Measurements from ENCODE around the gene FBXO31. TPM values are rescaled to one million over a fixed set of nuclear protein-coding genes. Genes with fewer than 3 reads are reported as not detected.
"Not testable (repeated sequence)": the region's sequence is repeated elsewhere in the genome, so short reads cannot be mapped to it uniquely, and the experiment has no call there.

Gene FBXO31
- total RNA-seq, 4 donors from 2014 or later = 89.4 to 241 (median 147) TPM

DNA sequence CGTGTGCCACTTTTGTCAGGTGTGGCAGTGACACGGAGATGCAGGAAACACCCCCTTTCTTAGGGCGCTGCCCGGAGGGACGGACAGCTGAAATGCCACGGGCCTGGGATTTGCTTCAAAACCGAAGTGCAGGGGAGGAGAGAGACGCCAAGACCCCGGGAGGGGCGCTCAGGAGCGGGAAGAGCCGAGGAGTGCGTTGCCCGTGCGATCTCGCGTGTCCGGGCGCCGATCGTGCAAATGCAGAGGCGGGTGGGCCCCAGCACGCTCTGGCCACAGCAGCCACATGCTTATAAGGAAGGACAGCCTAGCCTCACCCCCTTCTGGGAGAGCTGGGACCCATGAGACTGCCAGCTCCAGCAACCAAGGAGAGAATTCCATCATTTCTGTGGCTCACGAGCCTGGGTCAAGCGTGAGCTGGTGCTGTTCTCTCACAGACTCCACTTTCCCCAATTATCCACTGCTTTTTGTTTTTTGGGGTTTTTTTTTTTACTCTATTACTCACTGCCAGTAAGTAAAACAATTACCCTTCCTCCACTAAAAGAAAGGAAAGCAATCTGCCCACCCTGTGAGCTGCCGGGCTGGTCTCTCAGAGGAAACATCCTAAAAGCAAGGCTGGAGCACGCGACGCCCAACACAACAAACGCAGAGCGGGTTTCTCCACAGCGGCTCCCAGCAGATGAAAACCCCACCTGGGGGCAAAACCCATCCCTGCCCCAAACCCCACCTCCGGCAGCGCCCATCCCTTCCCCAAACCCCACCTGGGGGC lies 39.2 kb downstream of the FBXO31 start:
- no peak for DNase-seq (ENCODE audit: low spot score in 2 of 2)
- peak overlapping the region in 2 of 4 donors; percentile 62 to 73 for H3K27ac ChIP-seq
- TF ChIP-seq EP300 (IDR thresholded peaks at IDR 0.05) = no peak
- TF ChIP-seq, protein P1, sequence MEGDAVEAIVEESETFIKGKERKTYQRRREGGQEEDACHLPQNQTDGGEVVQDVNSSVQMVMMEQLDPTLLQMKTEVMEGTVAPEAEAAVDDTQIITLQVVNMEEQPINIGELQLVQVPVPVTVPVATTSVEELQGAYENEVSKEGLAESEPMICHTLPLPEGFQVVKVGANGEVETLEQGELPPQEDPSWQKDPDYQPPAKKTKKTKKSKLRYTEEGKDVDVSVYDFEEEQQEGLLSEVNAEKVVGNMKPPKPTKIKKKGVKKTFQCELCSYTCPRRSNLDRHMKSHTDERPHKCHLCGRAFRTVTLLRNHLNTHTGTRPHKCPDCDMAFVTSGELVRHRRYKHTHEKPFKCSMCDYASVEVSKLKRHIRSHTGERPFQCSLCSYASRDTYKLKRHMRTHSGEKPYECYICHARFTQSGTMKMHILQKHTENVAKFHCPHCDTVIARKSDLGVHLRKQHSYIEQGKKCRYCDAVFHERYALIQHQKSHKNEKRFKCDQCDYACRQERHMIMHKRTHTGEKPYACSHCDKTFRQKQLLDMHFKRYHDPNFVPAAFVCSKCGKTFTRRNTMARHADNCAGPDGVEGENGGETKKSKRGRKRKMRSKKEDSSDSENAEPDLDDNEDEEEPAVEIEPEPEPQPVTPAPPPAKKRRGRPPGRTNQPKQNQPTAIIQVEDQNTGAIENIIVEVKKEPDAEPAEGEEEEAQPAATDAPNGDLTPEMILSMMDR (IDR thresholded peaks at IDR 0.05) = no peak
- TF ChIP-seq POLR2A (IDR thresholded peaks at IDR 0.05) = no peak
- no peaks in the 10 kb centered on the region for H3K27me3 ChIP-seq
- H3K36me3 ChIP-seq = peaks cover 0 to 86% (median 6%) of the 10 kb centered on the region in 3 donors
- 71 to 79% methylated on average over 33 to 34 of the region's 34 CpGs for WGBS, 2 donors
- no peak overlapping the region for H3K4me3 ChIP-seq
- H3K4me1 ChIP-seq = peaks cover 0 to 22% (median 3%) of the 10 kb centered on the region in 4 donors
- H3K9me3 ChIP-seq = no peaks in the 10 kb centered on the region

DNA sequence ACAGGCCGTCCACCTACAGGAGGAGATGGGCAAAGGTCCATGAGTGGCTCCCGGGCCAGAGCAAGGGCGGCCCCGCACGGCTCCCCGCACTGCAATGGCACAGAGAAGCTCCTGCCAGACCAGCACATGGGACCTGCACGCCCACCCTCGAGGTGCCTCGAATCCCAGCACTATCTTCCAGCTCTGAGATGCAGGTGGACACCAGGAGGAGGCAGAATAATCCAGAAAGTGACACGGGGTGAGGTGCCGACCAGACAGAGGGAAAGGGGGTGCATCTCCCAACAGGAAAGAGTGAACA lies 39.9 kb downstream of the FBXO31 start:
- TF ChIP-seq, protein P1 (IDR thresholded peaks at IDR 0.05) = no peak
- no peak overlapping the region for H3K4me3 ChIP-seq
- H3K27ac ChIP-seq = peak overlapping the region in 1 of 4 donors; percentile 62
- no peaks in the 10 kb centered on the region for H3K9me3 ChIP-seq
- WGBS, 2 donors = 82 to 88% methylated on average over 11 of the region's 11 CpGs
- H3K4me1 ChIP-seq = peaks cover 0 to 22% (median 3%) of the 10 kb centered on the region in 4 donors
- no peaks in the 10 kb centered on the region for H3K27me3 ChIP-seq
- H3K36me3 ChIP-seq = peaks cover 0 to 87% (median 6%) of the 10 kb centered on the region in 3 donors
- no peak for DNase-seq (ENCODE audit: low spot score in 2 of 2)

DNA sequence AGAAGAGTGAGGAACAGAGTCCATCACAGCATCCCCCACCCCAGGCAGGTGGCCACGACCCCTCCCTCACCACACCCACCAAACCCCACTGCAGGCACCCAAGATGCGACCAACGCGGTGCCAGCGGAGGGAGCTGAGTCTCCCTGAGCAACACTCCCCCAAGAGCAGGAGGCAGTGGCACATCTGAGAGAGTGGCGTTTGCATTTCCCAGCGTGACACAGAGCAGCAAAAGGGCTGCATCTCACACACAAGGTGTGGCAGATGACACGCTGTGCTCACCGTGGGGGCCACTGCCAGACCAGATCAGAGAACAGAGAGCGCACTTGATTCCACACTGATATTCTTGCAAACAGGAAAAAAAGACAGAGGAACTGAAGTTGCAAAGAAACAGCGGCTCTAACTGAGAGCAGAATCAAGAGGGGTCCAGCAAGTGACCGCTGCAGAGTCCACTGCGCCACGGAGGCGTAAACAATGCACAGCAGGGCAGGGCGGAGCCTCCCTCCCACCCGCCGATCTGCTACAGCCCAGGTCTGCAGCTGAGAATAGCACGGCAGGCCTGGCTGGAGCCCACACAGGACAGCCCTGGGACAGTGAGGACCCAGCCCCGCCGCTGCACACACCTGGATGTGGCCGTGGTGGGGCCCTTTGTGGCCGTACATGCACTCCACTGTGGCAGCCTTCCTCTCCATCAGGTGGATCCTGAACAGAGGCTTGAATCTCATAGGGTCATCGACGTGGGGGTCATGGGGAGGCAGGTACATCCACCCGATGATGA lies 40.4 kb downstream of the FBXO31 start:
- no peaks in the 10 kb centered on the region for H3K27me3 ChIP-seq
- no peak for TF ChIP-seq EP300 (IDR thresholded peaks at IDR 0.05)
- TF ChIP-seq POLR2A (IDR thresholded peaks at IDR 0.05) = no peak
- TF ChIP-seq, protein P1 (IDR thresholded peaks at IDR 0.05) = no peak
- H3K4me3 ChIP-seq = no peak overlapping the region
- H3K36me3 ChIP-seq = peaks cover 0 to 87% (median 6%) of the 10 kb centered on the region in 3 donors
- WGBS, 2 donors = 82 to 83% methylated on average over 25 of the region's 26 CpGs
- H3K27ac ChIP-seq = no peak overlapping the region
- H3K4me1 ChIP-seq = peaks cover 0 to 22% (median 3%) of the 10 kb centered on the region in 4 donors
- no peaks in the 10 kb centered on the region for H3K9me3 ChIP-seq
- DNase-seq (ENCODE audit: low spot score in 2 of 2) = no peak

DNA sequence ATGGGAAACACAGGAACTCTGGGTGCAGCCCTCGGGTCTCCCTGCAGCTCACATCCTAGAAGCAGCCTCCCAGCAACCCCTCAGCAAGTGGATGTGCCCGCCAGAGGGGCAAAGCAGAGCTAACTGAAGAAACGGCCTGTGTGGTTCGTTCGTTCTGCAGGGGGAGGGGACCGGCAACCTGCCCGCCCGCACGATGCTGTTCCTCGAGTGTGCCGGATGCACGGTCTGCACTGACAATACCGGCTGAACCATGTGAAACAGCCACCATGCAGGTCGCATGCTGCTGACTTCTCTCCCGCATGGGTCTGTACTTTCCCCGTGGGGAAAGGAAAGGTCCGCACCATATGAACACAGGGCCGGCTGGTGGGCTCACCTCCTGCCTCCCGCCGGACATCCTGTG lies 41.1 kb downstream of the FBXO31 start:
- H3K9me3 ChIP-seq = no peaks in the 10 kb centered on the region
- H3K4me3 ChIP-seq = no peak overlapping the region
- H3K4me1 ChIP-seq = peaks cover 0 to 22% (median 3%) of the 10 kb centered on the region in 4 donors
- H3K36me3 ChIP-seq = peaks cover 0 to 88% (median 6%) of the 10 kb centered on the region in 3 donors
- no peak overlapping the region for H3K27ac ChIP-seq
- no peaks in the 10 kb centered on the region for H3K27me3 ChIP-seq
- TF ChIP-seq, protein P1 (IDR thresholded peaks at IDR 0.05) = no peak
- no peak for TF ChIP-seq EP300 (IDR thresholded peaks at IDR 0.05)
- no peak for TF ChIP-seq POLR2A (IDR thresholded peaks at IDR 0.05)
- WGBS, 2 donors = 90 to 94% methylated on average over 18 to 19 of the region's 20 CpGs
- no peak for DNase-seq (ENCODE audit: low spot score in 2 of 2)

DNA sequence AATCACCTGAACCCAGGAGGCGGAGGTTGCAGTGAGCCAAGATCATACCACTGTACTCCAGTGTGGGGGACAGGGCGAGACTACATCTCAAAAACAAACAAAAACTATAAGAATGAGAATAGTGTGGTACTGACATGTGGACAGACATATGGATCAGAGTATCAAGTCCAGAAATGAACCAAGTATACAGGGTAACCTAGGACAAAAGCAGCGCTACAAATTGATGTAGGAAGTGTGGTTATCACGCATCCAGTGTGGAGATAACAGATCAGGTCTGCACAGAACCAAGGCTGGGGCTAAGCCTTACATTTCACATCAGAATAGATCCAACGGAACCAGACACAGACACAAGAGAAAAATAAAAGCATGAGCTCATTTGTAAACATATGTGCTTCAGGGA lies 43.4 kb downstream of the FBXO31 start:
- Histone ChIP-seq H3K4me1 (peaks cover 0 to 12% (median 0%) of the 10 kb centered on the region in 4 donors), H3K27me3 (no peaks in the 10 kb centered on the region), H3K36me3 (peaks cover 0 to 84% (median 14%) of the 10 kb centered on the region in 3 donors), H3K4me3 (no peak overlapping the region), H3K27ac (no peak overlapping the region), H3K9me3 (no peaks in the 10 kb centered on the region)
- no peak for TF ChIP-seq POLR2A (IDR thresholded peaks at IDR 0.05)
- no peak for TF ChIP-seq EP300 (IDR thresholded peaks at IDR 0.05)
- TF ChIP-seq, protein P1 (IDR thresholded peaks at IDR 0.05) = no peak
- WGBS, 2 donors = 91 to 95% methylated on average over 5 of the region's 5 CpGs
- DNase-seq (ENCODE audit: low spot score in 2 of 2) = no peak

DNA sequence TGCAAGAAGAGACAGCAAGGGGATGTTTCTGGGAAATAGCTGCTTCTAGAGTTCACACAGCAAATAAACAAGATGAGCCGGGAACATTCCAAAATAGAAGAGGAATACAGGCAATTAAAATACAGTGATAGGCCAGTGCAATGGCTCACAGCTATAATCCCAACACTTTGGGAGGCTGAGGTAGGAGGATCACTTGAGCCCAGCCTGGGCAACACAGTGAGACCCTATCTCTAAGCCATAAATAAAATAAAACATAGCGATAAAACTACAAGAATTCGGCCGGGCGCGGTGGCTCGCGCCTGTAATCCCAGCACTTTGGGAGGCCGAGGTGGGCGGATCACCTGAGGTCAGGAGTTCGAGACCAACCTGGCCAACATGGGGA lies 43.9 kb downstream of the FBXO31 start:
- H3K27me3 ChIP-seq; H3K27ac ChIP-seq; H3K4me3 ChIP-seq; H3K9me3 ChIP-seq; H3K4me1 ChIP-seq; DNase-seq (ENCODE audit: low spot score in 2 of 2): not testable (repeated sequence)
- WGBS, 2 donors = 93 to 95% methylated on average over 11 of the region's 11 CpGs
- H3K36me3 ChIP-seq = peaks cover 0 to 89% (median 18%) of the 10 kb centered on the region in 3 donors
